CD4-positive, alpha-beta T cell treated with Interleukin-2 at 100 ng/mL for 4 hours (primary cell): Measurements from ENCODE around the gene ARL5C.
"Not testable (repeated sequence)": the region's sequence is repeated elsewhere in the genome, so short reads cannot be mapped to it uniquely, and the experiment has no call there.

Experiments used
- DNase-seq: peaks from one replicate; pipeline ENCODE4 v3.0.0-alpha.2; 2020; ENCODE audit warnings: low spot score

Gene ARL5C

DNA sequence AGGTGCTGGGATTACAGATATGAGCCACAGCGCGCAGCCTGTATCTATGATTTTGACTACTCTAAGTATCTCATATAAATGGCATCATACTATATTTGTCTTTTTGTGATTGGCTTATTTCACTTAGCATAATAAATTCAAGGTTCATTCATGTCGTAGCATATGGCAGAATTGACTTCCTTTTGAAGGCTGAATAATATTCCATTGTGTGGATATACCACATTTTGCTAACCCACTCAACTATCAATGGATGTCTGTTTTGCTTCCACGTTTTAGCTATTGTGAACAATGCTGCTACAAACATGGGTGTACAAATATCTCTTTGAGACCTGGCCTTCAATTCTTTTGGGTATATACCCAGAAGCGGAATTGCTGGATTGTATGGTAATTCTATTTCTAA is 24.7 kb downstream of the ARL5C start:
- no peak for DNase-seq

DNA sequence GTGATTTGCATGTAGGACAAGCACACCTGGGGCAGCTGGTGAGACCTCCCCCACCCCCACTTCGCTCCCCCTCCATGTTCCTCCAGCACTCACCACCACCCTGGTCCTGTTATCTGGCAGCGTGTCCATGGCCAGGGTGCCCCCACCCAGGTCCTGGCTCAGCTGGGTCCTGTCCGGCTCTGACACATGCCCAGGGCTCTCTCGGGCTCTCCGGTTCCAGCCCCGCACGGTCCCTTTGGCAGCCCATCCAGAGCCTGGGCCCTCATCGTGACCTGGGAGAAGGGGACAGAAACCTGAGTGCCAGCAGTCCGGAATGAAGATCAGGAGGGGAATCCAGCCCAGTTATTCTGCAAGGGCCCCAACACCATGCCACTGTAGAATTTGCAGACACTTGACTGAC is 26.4 kb downstream of the ARL5C start:
- DNase-seq = no peak

DNA sequence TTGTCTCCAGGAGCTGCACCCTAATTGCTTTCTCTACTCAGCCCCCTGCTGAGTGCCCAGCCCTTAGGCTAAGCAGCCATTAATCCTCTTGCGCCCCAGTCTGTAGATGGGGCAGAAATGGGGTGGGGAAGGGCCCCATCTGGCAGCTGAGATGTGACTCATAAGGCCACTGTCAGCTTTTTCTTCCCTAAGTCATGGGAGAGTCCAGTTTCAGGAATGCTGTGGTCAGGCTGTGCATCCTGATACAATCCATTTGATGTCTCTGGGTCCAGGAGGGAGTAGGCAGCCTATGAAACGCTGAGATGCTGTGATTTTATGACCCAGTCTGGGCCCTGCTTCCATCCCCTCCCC is 26.8 kb downstream of the ARL5C start:
- no peak for DNase-seq

DNA sequence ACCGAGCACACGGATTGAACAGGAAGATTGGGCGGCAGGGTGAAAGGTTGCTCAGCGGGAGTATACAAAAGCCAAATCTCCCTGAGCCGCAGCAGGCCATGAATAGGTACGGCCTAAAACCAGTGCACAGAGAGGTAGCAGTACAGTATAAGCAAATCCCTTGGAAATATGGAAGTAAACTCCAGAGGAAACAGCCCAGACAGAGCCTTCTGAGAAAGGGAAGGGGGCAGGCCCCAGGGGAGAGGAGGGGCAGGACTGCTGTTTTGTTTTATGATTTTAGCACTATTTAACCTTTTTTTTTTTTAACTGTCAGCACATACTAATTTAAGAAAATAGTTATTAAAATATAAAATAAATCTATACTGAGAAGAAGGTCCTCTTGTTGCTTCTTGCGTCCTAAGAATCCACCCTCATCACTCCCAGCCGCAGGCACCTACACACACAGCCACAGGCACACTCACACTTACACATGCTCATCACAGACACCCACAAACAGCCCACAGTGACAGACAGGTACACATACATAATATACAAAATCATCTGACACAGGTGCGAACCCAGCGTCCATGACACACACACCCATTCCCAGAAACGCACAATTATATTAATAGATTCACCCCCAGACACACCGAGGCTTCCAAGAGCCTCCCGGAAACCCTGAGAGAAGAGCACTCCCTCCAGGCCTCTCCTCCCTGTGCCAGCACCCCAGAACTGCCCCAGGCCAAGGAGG is 27.4 kb downstream of the ARL5C start:
- no peak for DNase-seq

DNA sequence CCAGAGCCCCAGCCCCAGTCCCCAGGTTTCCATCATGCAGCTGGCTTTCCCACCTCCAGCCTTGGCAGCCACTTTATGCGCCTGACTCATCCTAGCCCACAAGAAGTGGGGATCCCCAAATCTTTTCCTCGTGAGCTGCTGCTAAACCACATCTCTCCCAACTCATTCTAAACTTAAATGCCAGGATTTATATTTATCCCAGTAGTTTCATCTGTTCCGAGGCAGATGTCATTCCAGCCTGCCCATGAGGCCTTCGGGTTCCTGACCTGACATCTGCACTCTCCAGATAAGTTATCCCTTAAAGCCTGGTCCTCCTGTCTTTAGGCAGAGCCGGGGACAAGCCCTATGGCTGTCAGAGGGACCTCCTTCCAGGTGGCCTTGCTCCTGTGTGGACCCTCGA is 31.1 kb downstream of the ARL5C start:
- no peak for DNase-seq

DNA sequence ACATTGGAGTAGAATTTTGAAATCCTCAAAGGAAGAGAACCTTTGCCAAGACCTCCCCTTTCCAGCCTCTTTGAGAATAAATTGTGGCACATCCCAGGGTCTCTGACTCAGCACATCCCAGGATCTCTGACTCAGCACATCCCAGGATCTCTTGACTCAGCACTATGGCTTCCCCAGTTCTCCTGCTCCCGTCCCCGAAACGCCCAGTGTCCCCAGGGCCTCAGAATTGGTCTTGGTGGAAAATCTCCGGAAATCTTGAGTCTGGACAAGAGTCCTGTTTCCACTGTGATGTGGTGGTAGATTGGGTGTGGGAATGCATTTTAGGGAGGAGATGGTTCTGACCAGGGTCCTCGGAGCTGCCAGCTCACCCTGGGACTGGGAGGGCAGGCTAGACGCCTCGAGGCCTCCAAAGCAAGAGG is 33.8 kb downstream of the ARL5C start:
- DNase-seq = no peak

DNA sequence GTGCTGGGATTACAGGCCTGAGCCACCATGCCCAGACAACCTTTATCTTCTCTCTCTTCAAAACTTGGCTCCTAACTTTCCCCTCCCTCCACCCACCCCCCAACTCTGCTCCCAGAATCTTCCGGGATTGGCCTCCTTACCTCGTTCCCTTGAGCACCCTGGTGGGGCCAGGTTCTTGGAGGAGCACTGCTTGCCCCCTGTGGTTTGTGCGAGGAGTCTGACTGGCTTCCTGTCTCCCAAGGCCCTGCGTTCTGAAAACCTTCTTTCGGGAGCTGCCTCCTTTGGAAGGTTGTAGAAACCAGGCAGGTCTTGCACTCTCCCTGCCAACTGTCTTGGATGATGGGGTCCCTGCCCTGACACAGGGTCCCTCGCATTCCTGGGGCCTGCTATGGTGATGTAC is 34.3 kb downstream of the ARL5C start:
- DNase-seq = no peak

DNA sequence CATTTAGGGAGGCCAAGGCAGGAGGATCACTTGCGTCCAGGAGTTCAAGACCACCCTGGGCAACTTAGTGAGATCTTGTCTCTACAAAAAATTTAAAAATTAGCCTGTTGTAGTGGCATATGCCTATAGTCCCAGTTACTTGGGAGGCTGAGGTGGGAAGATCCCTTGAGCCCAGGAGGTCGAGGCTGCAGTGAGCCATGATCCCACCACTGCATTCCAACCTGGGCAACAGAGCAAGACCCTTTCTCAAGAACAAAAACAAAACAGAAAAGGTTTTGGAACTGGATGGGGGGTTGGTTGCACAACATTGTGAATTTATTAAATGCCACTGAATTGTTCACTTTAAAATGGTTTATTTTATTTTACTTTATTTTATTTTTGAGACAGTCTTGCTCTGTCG is 35.8 kb downstream of the ARL5C start:
- DNase-seq = no peak

DNA sequence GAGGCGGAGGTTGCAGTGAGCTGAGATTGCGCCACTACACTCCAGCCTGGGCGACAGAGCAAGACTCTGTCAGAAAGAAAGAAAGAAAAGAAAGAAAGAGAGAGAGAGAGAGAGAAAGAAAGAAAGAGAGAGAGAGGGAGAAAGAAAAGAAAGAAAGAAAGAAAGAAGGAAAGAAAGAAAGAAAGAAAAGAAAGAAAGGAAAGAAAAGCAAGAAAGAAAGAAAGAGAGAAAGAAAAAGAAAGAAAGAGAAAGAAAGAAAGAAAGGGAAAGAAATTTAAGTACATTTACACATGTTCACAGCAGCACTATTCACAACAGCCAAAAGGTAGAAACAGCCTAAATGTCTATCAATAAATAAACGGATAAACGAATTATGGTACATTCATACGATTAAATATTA is 36.4 kb downstream of the ARL5C start:
- DNase-seq = not testable (repeated sequence)

DNA sequence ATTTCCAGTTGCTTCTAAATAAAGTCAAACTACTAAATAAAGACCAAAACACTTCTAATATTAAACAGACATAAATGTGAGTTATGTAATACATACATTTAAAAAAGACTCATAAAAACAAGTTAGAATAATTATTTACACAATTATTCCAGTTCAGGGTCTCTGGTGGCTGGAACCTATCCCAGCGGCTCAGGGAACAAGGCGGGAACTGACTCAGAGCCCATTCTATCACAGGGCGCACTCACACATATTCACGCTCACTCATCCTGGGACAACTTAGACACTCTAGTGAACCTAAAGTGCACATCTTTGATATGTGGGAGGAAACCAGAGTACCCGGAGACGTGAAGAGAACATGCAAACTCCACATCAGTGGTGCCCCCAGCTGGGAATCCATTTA is 39.5 kb downstream of the ARL5C start:
- DNase-seq = no peak

DNA sequence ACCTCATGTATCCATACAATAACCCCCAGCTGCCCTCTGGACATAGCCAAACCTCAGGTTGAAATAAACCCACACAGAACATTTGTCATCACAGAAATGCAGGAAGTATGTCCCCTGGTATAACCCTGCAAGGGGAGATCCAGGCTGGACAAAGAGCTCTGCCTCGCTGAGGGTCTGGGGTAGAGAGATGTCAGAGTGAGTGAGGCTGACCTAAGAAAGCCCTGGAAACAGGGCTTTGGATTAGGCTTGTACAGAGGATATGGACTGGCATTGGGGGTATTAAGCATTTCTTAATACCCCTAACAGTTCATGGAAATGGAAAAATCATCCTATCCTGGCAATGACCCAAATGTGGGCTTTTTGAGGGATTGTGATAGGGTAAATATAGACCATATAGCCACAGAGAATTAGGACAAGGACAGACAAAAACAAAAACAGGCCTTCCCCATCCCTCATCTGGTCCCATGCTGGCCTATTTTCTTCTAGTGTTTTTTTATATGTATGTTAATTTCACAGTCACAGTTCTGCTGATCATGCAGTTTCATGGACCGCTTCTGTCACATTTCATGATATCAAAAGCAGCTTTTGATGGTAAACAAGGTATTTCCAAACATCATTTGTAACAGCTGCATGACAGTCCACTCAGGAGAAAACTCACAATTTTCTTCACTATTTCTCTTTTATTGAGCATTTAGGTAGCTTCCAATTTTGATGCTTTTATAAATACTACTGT is 40.7 kb downstream of the ARL5C start:
- DNase-seq = no peak

DNA sequence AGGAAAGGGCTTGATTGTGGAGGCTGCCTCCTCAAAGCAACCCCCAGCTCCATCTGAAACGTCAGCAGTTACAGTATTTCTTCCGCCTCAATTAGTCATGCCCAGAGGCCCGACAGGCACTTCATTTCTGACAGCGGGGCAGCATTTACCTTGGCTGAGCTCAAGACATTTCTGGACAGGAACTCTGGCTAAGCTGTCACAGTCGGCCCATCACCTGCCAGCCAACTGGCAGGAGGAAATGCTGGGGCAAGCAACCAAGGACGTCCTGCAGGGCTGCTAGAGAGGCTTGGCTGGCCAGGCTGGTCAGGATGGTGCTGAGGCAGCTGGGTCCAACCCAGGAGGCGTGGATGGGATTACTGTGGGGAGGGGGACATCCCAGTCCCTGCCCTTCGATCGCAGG is 42.3 kb downstream of the ARL5C start:
- DNase-seq = no peak

DNA sequence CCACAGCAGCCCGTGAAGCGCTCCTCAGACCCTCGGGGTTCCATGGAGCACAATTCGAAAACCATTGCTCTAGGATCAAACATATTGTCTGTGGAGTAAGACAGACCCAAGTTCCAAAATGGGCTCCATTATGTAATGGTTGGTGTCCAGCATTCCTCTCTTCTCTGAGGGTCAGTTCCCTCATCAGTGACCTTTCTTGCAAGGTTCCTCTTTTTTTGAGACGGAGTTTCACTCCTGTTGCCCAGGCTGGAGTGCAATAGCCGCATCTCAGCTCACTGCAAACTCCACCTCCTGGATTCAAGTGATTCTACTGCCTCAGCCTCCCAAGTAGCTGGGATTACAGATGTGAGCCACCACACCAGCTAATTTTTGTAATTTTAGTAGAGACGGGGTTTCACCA is 43.0 kb downstream of the ARL5C start:
- DNase-seq = no peak

DNA sequence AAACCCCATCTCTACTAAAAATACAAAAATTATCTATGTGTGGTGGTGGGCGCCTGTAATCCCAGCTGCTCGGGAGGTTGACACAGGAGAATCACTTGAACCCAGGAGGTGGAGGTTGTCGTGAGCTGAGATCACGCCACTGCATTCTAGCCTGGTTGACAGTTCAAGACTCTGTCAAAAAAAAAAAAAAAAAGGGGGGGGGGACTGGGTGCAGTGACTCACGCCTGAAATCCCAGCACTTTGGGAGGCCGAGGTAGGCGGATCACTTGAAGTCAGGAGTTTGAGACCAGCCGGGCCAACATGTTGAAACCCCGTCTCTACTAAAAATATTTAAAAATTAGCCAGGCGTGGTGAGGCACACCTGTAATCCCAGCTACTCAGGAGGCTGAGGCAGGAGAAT is 44.0 kb downstream of the ARL5C start:
- not testable (repeated sequence) for DNase-seq

DNA sequence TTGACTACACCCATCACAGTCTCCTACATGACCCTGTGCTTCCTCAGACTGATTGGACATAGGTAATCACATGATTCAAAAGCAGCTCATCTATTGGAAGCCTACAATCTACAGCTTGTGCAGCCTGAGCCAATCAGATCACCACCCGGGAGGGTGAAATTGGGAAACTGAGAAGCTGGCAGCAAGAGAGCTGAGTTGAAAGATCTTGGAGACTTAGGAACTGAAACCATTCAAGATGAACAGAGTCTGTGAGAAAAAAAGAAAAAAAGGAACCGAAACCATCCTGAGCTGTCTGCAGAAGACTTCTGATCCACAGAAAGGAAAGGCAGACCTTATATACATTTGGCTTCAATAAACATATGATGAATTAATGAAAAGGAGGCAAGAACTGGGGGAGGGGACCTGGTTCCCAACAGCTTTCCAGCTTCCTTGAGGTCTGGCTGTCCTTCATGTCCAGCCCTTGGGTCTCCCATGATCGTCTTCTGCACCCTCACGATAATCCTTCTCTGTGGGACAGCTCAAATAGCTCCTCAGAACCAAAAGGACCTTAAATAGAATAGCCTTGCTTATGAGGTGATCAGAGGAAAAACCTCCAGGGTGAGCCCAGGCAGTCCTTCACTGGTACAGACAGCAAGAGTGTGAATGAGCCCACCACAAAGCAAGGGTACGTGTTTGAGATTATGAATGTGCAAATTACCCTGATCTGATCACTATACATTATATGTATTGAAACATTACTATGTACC is 47.1 kb downstream of the ARL5C start:
- DNase-seq = no peak

DNA sequence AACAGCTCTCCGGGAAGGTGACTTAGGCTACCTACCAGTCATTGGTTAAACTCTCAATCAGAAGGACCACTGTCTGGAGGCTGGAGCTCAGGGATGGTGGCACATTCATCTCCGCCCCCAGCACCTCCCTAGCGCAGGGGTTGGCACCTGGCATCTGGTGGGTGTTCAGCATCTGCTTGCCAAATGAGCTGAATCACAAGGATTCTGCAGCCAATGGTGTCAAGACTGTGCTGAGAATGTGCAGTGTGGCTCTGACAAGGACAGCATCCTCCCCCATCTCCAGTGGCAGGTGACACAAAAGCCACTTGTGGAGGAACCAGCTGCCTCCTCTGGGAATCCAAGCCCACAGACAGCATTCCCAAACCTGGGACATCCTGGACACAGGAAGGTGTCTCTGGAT is 49.7 kb downstream of the ARL5C start:
- DNase-seq = no peak

DNA sequence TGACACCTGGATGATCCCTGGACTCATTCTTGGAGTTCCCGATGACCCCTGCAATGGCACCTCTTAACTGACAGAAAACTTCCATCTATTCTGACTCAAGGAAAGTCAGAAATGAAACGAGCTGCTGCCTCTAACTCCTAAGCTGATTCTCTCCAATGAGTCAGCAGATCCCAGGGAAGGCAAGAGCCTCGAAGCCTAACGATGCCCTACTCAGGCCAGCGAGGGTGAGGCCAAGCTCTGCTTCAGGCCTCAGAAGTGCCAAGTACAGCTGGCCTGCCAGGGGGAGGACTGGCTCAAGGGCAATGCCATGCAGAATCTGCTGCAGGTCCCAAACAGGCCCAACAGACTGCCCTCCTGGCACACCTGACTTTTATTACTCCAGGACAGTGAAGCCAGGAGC is 50.8 kb downstream of the ARL5C start:
- no peak for DNase-seq

DNA sequence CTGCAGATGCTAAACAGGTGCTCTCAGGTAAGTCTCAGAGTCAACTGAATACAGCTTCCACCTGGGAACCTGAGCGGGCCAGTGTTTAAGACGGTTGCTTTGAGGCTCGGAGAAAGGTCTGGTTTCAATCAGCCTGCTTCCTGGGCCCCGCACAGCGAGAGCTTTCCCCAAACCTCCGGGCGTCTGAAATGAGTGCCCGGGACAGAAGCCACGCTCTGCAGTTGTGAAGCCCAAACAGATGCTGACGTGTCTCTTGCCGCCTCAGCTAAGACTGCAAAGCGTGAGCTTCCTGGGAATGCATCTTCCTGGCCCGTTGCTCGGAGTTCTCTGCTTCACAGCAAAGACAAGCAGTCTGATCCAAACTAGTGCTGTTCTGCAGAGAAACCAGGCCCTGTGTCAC is 51.2 kb downstream of the ARL5C start:
- DNase-seq = no peak

DNA sequence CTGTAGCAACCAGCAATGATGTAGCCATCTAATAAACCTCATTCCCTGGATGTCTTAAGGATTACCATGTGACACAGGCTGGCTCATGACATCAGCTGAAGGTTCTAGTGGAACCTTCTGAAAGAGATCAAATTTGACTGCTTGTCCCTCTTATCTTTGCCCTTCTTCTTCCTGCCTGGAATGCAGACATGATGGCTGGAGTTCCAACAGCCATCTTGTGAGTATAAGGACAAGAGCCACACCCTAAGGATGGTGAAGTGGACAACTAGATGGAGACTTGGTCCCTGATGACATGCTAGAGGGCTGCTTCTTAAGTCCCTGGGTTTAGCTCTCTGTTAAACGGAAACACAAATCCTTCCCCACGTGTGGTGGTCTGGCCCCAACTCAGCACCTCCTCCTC is 52.1 kb downstream of the ARL5C start:
- DNase-seq = no peak

DNA sequence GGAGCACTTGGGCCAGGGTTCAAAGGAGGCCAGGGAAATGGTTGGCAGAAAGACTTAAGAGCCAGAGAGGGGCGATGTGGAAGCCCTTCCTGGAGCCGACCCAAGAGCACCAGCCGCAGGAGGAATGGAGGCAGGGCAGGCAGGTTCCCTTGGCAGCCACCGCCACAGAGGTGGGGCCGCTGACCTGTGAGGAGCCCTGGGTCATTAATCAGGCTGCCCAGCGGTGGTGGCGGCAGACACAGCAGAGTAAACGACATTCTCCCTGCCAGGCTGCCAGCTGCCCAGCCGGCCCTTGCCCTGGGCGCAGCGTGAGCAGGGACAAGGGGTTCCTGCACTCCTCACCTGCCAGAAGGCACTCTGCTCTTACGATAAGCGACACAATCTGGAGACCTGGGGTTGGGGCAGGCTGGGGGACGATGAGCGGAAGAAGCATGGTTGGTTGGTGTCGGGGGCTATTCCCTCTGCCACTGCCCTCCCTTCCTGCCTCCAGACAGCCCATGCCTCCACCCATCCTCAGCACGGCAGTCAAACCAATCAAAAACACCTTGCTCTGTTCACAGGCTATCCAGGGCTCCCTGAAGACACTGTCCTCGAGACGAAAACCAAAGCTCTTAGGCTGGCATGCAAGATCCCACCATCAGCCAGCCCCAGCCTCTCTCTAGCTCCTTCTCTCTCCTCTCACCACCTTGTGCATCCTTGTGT is 55.4 kb downstream of the ARL5C start:
- no peak for DNase-seq

DNA sequence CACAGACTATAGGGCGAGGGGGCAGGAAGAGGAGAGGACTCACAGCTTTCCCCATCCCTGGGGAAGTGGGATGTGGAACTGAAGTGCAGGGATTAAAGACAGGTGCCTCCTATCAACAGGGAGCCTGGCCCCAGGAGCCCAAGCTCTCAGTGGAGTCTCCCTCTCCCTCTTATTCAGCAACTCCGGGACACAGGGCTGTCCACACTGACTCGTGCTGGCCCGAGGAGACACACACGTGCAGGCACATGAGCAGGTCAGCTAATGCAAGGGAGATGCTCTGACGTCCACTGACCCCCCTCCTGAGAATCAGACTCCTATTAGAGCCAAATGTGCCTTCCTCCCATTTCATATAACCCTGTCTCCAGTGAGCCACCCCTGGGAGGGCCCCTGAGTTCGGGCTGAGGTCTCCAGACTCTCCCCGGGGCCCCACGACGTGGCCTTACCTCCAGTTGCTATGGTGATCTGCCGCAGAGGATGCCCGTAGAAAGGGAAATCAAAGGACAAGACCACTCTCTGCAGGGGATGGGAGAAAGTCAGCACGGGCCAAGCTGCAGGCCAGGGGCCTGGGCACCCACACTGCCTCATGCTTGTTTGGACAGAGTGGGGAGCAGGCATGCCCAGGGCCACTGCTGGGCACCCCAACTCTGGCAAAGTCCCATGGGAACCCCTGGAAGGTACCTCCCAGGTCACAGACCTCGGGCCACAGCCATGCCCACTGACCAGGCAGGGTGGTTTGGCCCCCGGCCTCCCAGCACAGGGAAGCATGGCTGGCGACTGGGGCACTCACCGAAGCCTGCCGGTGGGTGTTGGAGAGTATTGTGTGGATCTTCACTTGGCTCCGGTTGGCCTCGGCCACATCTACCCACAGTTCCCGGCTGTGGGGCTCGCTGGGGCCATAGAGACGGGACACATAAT is 57.2 kb downstream of the ARL5C start:
- DNase-seq = no peak

DNA sequence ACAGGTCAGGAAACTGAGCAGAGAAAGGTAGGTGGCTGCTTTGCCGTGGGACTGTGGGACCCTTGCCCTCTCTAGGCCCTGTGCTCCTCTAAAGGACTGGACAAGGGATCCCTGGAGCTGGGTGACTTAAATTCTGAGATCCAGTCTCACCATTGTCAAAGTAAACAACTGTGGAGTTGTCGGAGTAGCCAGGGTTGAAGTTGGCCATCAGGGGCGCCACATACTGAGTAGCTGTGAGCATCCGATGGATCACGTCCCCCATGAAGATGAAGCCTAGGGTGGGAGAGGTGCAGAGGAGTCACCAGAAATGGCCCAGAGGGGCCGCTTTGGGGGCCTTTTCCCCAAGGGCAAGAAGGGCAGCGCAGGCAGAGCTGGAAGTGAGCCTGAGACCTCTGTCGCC is 58.0 kb downstream of the ARL5C start:
- DNase-seq = no peak
